ENCODE results near the gene LAMA1.

Gene LAMA1

DNA sequence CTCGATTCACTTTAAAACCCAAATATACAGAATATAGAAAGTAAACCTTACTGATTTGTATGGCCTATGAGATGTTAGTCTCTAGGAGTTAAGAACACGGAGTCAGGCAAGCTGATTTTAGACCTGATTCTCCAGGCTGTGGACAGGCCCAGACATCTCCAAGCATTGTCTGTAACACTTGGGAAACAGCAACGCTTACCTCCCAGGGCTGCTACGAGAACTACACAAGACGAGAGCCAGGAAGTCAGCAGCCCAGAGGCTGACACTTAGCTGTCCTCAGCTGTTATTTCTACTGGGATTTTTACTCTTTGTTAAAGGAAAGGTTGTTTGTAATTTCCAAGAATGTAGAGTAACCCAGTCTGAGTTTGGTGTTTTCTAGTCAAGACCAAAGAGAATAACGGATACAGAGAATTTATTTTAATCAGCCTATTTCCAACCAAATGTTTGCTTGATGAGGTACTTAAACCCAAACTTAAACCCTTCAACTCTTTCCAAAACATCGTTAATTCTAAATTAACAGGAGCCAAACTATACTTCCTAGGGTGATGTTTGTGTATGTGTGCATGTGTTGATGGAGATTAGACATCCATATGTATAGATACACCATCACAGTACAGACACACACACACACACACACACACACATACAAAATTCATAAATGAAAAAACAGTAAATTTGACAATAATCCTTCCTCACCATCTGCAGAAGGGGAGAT, 123.4 kb downstream of the LAMA1 start:
- DNase-seq (ENCODE audit: low spot score) = no peak

GRCh38 chr18:6992761-6993160, 124.8 kb downstream of the LAMA1 start:
- DNase-seq (ENCODE audit: low spot score) = no peak

DNA sequence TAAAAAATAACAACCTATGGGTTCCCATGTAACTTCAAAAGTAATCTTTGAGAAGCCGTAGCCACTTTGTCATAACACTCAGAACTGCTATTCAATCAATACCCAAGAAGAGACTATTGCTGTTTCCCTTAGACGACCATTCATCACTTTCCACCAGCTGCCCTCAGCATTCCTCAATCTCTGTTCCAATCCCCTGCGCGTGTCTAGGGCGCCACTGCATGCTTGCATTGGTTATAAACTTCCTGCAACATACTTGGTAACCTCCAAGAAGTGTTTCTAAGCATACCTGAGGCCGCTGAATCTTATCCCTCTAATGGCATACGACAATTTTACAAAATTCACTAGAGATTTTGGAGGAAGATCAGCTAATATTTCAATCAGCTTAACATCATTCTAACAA, 134.2 kb downstream of the LAMA1 start:
- DNase-seq (ENCODE audit: low spot score) = no peak

GRCh38 chr18:6982398-6982797, 135.2 kb downstream of the LAMA1 start:
- DNase-seq (ENCODE audit: low spot score) = no peak

DNA sequence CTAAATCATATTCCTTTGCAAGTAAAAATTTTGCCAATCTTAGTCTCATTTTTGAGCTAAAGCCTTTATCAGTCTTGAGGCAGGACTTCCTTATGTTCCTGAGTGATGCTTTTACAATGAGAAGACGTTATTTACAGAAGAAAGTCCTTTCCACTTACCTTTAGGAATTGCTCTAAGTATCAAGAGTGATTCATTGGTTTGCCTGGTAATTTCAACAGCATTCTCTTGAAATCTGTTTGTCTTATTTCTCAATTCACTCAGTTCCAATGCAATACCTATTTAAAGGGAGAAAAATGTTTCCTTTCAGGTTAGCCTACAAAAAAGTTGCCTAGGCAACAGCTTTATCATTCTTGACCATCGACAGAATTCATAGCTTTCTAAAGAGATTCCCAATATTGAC, 137.2 kb downstream of the LAMA1 start:
- DNase-seq (ENCODE audit: low spot score) = no peak

GRCh38 chr18:6979954-6980353, 137.6 kb downstream of the LAMA1 start:
- no peak for DNase-seq (ENCODE audit: low spot score)

DNA sequence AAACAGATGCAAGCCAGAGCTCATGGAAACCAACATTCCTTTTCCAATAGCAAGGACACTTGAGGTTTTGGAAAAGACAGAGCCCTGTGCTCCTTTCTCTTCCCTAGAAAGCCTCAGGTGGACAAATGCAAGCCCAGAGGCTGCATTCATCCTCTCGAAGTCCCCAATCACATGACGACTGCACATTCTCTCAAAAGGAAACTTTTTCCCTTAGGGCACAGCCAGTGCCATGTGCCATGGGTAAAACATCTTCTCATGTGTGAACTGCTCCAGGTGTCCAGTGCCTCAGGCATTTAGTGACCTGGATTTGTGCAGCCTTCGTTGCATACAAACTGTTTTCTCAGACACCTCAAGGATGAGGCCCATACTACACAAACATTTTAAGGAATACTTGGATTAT, 140.7 kb downstream of the LAMA1 start:
- DNase-seq (ENCODE audit: low spot score) = no peak

DNA sequence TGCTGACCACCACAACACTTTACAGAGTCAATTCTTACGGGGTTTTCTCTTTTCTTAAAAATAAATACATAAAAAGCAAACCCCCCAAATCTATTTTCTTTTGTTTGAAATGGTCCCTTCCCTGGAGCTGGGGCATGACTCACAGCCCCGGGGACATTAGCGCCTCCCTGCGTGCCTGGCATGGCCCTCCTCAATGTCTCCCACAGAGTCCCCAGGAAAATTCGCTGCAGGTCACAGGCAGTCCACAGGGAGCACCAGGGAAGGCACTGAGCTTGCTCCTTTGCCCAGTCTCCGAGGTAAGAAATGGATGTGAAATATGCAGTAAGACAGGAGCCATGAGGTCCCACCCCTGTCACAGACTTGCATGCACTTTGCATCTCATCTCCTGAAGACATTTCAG, 142.5 kb downstream of the LAMA1 start:
- no peak for DNase-seq (ENCODE audit: low spot score)

- no peak for DNase-seq (ENCODE audit: low spot score)
Observed at GRCh38 chr18:6971823-6972478, 145.6 kb downstream of the LAMA1 start.

GRCh38 chr18:6963452-6964097, 154.0 kb downstream of the LAMA1 start:
- DNase-seq (ENCODE audit: low spot score) = no peak

- DNase-seq (ENCODE audit: low spot score) = no peak
Observed at GRCh38 chr18:6962571-6963451, 154.8 kb downstream of the LAMA1 start.

GRCh38 chr18:6961331-6961730, 156.3 kb downstream of the LAMA1 start:
- DNase-seq (ENCODE audit: low spot score) = no peak

DNA sequence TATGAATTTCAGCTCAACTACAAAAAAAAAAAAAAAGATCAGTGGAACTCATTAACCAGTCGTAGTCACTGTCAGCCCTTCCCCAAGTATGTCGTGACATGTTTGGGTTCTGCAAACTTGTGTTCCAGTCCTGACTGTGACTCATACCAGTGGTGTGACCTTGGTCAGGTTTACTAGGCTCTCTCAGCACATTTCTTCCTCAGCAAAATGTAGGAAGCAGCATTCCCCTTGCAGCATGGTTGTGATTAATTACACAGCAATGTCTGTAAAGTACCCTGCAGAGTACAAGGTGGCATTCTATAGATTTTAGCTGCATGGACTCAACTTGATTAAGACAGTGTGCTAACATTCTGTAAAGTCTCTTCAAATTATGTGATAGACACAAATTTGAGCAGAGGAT, 156.9 kb downstream of the LAMA1 start:
- DNase-seq (ENCODE audit: low spot score) = no peak

- no peak for DNase-seq (ENCODE audit: low spot score)
Observed at GRCh38 chr18:6960124-6960523, 157.5 kb downstream of the LAMA1 start.

DNA sequence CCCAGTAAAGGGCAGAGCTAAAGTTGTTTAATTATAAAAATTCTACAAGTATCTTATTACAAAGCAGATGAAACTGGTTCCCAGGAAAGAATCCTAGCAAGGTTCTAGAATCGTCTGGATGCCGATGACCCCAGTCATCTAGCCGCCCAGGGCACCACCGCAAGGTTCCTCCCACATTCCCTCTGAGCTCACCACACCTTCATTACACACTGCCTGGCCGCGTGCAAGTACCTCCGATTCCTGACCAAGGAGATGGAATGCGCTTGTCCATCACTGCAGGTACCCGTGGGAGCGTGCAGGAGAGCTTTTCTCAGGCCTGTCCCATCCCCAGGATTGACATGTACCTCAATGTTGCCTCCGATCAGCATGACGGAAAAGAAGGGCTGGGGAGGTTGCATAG, 158.5 kb downstream of the LAMA1 start:
- no peak for DNase-seq (ENCODE audit: low spot score)

DNA sequence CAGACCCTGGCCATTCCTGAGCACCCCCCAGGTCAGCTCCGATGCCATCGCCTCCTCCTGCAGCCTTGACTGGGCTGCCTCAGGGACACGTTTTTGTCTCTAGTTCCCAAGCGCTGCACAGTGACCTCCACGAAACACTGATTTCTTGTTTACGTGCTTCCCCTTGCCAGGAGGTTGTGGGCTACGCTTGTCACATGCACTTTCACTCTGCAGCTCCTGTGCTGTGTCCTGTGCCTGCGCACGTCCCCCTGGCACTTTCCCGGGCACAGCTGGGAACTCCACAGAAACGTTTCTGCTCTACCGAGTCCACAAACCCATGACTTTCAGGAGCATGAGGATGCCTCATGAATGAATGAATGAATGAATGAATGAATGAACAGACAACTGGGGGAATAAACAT, 160.6 kb downstream of the LAMA1 start:
- no peak for DNase-seq (ENCODE audit: low spot score)

DNA sequence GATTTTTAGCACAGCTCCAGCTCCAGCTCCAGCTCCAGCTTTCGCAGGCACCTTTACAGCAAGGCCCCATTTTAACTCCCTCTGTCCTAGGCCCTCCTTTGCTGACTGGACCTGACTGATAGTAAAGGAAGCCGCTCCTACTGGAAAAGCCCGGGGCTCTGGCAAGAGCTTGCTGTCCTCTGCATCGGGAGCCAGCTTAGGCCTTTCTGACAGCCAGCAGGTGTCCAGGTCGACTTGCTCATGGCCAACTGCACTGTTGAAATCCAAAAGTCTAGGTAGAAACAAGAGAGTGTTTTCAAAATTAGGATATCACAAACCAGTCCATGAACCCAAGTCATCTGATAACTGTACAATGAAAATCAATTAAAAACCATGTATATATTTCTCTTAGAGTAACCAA, 161.1 kb downstream of the LAMA1 start:
- no peak for DNase-seq (ENCODE audit: low spot score)

GRCh38 chr18:6955304-6955703, 162.3 kb downstream of the LAMA1 start:
- no peak for DNase-seq (ENCODE audit: low spot score)

- DNase-seq (ENCODE audit: low spot score) = no peak
Observed at GRCh38 chr18:6954501-6954900, 163.1 kb downstream of the LAMA1 start.

DNA sequence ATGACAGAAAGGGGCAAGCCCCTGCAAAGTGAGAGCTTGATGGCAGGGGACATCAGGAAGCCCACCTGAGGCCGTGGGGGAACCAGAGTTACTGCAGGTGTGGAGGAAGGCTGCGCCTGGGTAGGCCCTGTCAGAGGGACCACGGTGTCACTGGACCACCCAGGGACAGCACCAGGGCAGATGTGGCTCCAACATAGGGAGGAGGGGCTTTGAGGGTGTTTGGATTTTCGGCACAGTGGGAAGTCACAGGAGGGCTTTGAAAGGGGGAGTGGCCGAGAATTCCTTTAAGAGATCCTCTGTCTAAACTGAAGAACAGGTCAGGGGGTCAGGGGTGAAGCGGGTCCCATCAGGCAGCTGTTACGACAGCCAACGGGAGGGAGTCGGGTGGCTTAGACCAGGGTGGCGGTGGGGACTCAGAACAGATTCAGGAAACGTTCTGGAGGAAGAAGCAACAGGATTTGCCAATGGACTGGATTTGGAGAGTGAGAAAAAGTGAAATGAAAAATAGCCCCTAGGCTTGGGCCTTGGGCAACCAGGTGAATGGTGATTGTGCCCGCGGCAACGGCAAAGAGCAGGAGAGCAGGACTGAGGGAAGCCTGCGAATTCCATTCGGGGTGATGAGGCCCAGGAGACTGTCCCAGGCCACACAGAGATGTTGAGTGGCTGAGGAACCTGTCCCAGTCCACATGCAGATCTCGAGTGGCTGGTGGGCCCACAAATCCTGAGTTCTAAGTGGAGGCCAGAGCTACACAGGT, 166.1 kb downstream of the LAMA1 start:
- DNase-seq (ENCODE audit: low spot score) = no peak

DNA sequence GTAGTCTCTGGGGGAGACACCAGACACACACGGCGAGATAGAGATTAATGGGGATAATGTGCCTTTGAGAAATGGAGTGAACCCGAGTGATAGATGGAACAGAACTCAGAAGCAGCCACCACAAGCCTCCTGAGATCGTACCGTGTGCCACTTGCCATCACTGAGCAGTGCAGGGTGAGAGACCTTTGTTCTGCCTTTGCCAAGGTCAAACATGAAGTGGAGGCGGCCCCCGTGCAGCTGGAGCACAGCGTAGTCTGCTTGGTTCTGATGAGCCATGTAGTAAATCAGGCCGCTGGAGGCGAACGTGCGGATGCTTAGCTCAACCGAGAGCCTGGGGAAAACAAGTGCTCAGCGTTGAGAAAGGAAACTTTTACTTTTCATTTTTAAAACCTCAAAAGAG, 167.0 kb downstream of the LAMA1 start:
- DNase-seq (ENCODE audit: low spot score) = no peak
